Tibial nerve (tissue), 4 donors: Measurements from ENCODE around the gene CLMN. TPM values are rescaled to one million over a fixed set of nuclear protein-coding genes. Genes with fewer than 3 reads are reported as not detected.
A peak's percentile ranks its signal among the peaks of the same experiment; 100 is the strongest.

ENCODE experiments used
- DNase-seq, 2 donors: peaks; one replicate each; pipeline ENCODE4 v3.0.0-alpha.2; 2019; ENCODE audit warnings: low spot score in 2 of 2
- H3K27ac ChIP-seq, 4 donors: fragments of 200-600 bp; sonication (generic) in 3 of 4; one replicate each; pipeline ENCODE4 v1.5.1; 2017 to 2019; ENCODE audit warnings: mild to moderate bottlenecking in 1 of 4
- H3K27me3 ChIP-seq, 2 donors: fragments of 200-600 bp; sonication (generic) in 1 of 2; one replicate each; pipeline versions ENCODE4 v1.5.1 to v1.6.0; 2017 to 2019
- H3K36me3 ChIP-seq, 3 donors: fragments of 200-600 bp; sonication (generic); one replicate each; pipeline ENCODE4 v1.5.1; 2018 to 2019
- H3K4me1 ChIP-seq, 4 donors: fragments of 200-600 bp; sonication (generic) in 3 of 4; one replicate each; pipeline ENCODE4 v1.5.1; 2017 to 2019
- H3K4me3 ChIP-seq, 4 donors: fragments of 200-600 bp; sonication (generic) in 3 of 4; one replicate each; pipeline ENCODE4 v1.5.1; 2017 to 2019; ENCODE audit warnings: mild to moderate bottlenecking in 1 of 4, moderate library complexity in 1 of 4
- H3K9me3 ChIP-seq, 4 donors: fragments of 200-600 bp; sonication (generic) in 3 of 4; one replicate each; pipeline ENCODE4 v1.5.1; 2017 to 2019
- CTCF ChIP-seq, 5 experiments: fragments of 200-600 bp in 3 of 5; fragments of 450-650 bp in 2 of 5; sonication (generic) in 3 of 5; IDR thresholded peaks; one replicate each; pipeline ENCODE4 v1.5.1; 2016 to 2019; ENCODE audit warnings: antibody characterized with exemption in 5 of 5, mild to moderate bottlenecking in 3 of 5, moderate library complexity in 2 of 5
- EP300 ChIP-seq, 2 donors: sonication (generic); formaldehyde crosslinking; IDR thresholded peaks; one replicate each; pipeline ENCODE4 v1.6.1; 2017; ENCODE audit warnings: antibody characterized with exemption in 2 of 2, mild to moderate bottlenecking in 1 of 2
- POLR2A ChIP-seq, 2 donors: fragments of 450-650 bp; IDR thresholded peaks; one replicate each; pipeline ENCODE4 v1.6.1; 2017; ENCODE audit warnings: antibody characterized with exemption in 2 of 2, mild to moderate bottlenecking in 2 of 2, moderate library complexity in 2 of 2
- WGBS, 2 donors: methylation state at CpG; one replicate each; pipeline ENCODE4 v1.1.5; 2018; 5-methylcytosine and 5-hydroxymethylcytosine counted together
- total RNA-seq, 4 donors: library from RNA; depleted of rRNA; stranded (reverse); fragments of >200 nt; gene quantifications; one replicate each; pipeline ENCODE4 v1.1.0, GENCODE V29; 2016

The CLMN gene
- total RNA-seq, 4 donors from 2014 or later: 31.2 to 49.8 (median 40.9) TPM

- no peak overlapping the region for H3K27ac ChIP-seq
- no peaks in the 10 kb centered on the region for H3K4me1 ChIP-seq
- H3K27me3 ChIP-seq: no peaks in the 10 kb centered on the region
- no peak for TF ChIP-seq POLR2A (IDR thresholded peaks at IDR 0.05)
- no peak for TF ChIP-seq CTCF (IDR thresholded peaks at IDR 0.05)
- no peak for TF ChIP-seq EP300 (IDR thresholded peaks at IDR 0.05)
- H3K36me3 ChIP-seq: peaks cover 0 to 60% (median 4%) of the 10 kb centered on the region in 3 donors
- 75 to 80% methylated on average over 8 of the region's 8 CpGs for WGBS, 2 donors
- no peak overlapping the region for H3K4me3 ChIP-seq
- H3K9me3 ChIP-seq: no peaks in the 10 kb centered on the region
- no peak for DNase-seq
Measured at GRCh38 chr14:95199298-95199983, 120.3 kb downstream of the CLMN start.

- DNase-seq: no peak
- Histone ChIP-seq H3K27ac (no peak overlapping the region), H3K4me3 (no peak overlapping the region), H3K36me3 (peaks cover 0 to 58% (median 4%) of the 10 kb centered on the region in 3 donors), H3K4me1 (peaks cover 0 to under 1% (median 0%) of the 10 kb centered on the region in 4 donors), H3K9me3 (no peaks in the 10 kb centered on the region), H3K27me3 (no peaks in the 10 kb centered on the region)
- TF ChIP-seq CTCF (IDR thresholded peaks at IDR 0.05) (no peak), EP300 (IDR thresholded peaks at IDR 0.05) (no peak), POLR2A (IDR thresholded peaks at IDR 0.05) (no peak)
- 93% methylated on average over 9 of the region's 9 CpGs for WGBS, 2 donors
Measured at GRCh38 chr14:95198320-95198719, 121.4 kb downstream of the CLMN start.

- no peak for DNase-seq
- H3K36me3 ChIP-seq: peaks cover 0 to 58% (median under 1%) of the 10 kb centered on the region in 3 donors
- no peaks in the 10 kb centered on the region for H3K9me3 ChIP-seq
- WGBS, 2 donors: 80 to 86% methylated on average over 8 of the region's 8 CpGs
- H3K27ac ChIP-seq: no peak overlapping the region
- H3K4me3 ChIP-seq: no peak overlapping the region
- TF ChIP-seq EP300 (IDR thresholded peaks at IDR 0.05) (no peak), CTCF (IDR thresholded peaks at IDR 0.05) (no peak), POLR2A (IDR thresholded peaks at IDR 0.05) (no peak)
- H3K4me1 ChIP-seq: peaks cover 0 to 4% (median 0%) of the 10 kb centered on the region in 4 donors
- no peaks in the 10 kb centered on the region for H3K27me3 ChIP-seq
Measured at GRCh38 chr14:95197551-95197950, 122.2 kb downstream of the CLMN start.

- no peak overlapping the region for H3K4me3 ChIP-seq
- peaks cover 0 to 57% (median 0%) of the 10 kb centered on the region in 3 donors for H3K36me3 ChIP-seq
- no peak overlapping the region for H3K27ac ChIP-seq
- DNase-seq: no peak
- no peaks in the 10 kb centered on the region for H3K27me3 ChIP-seq
- no peak for TF ChIP-seq CTCF (IDR thresholded peaks at IDR 0.05)
- TF ChIP-seq EP300 (IDR thresholded peaks at IDR 0.05): no peak
- TF ChIP-seq POLR2A (IDR thresholded peaks at IDR 0.05): no peak
- H3K4me1 ChIP-seq: peaks cover 0 to 4% (median 0%) of the 10 kb centered on the region in 4 donors
- 88 to 90% methylated on average over 2 of the region's 2 CpGs for WGBS, 2 donors
- H3K9me3 ChIP-seq: no peaks in the 10 kb centered on the region
Measured at GRCh38 chr14:95196826-95197545, 122.7 kb downstream of the CLMN start.

- Histone ChIP-seq H3K27ac (no peak overlapping the region), H3K4me1 (peaks cover 0 to 4% (median 0%) of the 10 kb centered on the region in 4 donors), H3K27me3 (no peaks in the 10 kb centered on the region), H3K4me3 (no peak overlapping the region), H3K36me3 (peaks cover 0 to 58% (median 0%) of the 10 kb centered on the region in 3 donors), H3K9me3 (no peaks in the 10 kb centered on the region)
- WGBS, 2 donors: 49 to 55% methylated on average over 5 of the region's 5 CpGs
- no peak for DNase-seq
- TF ChIP-seq CTCF (IDR thresholded peaks at IDR 0.05): peak in 1 of 5 experiments; percentile 5
- TF ChIP-seq POLR2A (IDR thresholded peaks at IDR 0.05): no peak
Measured at GRCh38 chr14:95196268-95196667, 123.4 kb downstream of the CLMN start.
